CD14-positive monocyte (primary cell): ENCODE measurements around the gene DOCK3. TPM values are rescaled to one million over a fixed set of nuclear protein-coding genes. Genes with fewer than 3 reads are reported as not detected.

Experiments
- DNase-seq, 3 donors: peaks; one replicate each; pipeline ENCODE4 v3.0.0-alpha.2; 2011 to 2022
- H2AFZ ChIP-seq: 2 replicates; pipeline ENCODE4 v1.6.0; 2012; ENCODE audit warnings: mild to moderate bottlenecking, low read depth, low read length, inconsistent platforms; ENCODE audit not compliant: insufficient read depth, poor library complexity, severe bottlenecking
- H3K27ac ChIP-seq, 2 donors: 1 replicate in 1 of 2; 2 replicates in 1 of 2; pipeline ENCODE4 v1.5.1; 2012 to 2013; ENCODE audit warnings: low read length in 2 of 2, control low read depth in 1 of 2, inconsistent platforms in 1 of 2, low read depth in 1 of 2, mild to moderate bottlenecking in 1 of 2
- H3K27me3 ChIP-seq, 2 donors: one replicate each; pipeline versions ENCODE4 v1.6.0 to v1.6.1; 2011 to 2013; ENCODE audit warnings: low read length in 2 of 2; ENCODE audit not compliant: control insufficient read depth in 2 of 2, insufficient read depth in 2 of 2
- H3K36me3 ChIP-seq, 2 donors: replicated peaks in 1 of 2; 1 replicate in 1 of 2; 2 replicates in 1 of 2; pipeline versions ENCODE4 v1.5.1 to v1.6.1; 2012 to 2013; ENCODE audit warnings: low read length in 2 of 2, control low read depth in 1 of 2, inconsistent platforms in 1 of 2, mild to moderate bottlenecking in 1 of 2; ENCODE audit not compliant: insufficient read depth in 2 of 2, control insufficient read depth in 1 of 2
- H3K4me1 ChIP-seq, 2 donors: 1 replicate in 1 of 2; 2 replicates in 1 of 2; pipeline versions ENCODE4 v1.5.1 to v1.6.1; 2012 to 2013; ENCODE audit warnings: low read length in 2 of 2, control low read depth in 1 of 2, inconsistent platforms in 1 of 2, mild to moderate bottlenecking in 1 of 2, moderate library complexity in 1 of 2; ENCODE audit not compliant: insufficient read depth in 2 of 2, control insufficient read depth in 1 of 2
- H3K4me2 ChIP-seq: replicated peaks from 2 replicates; pipeline ENCODE3; 2012; ENCODE audit warnings: low read length, moderate library complexity, mild to moderate bottlenecking; ENCODE audit not compliant: poor library complexity, severe bottlenecking; ENCODE audit errors: extremely low read depth
- H3K4me3 ChIP-seq, 3 experiments: fragments of 200-600 bp in 1 of 3; sonication (generic) in 1 of 3; replicated peaks in 1 of 3; 1 replicate in 2 of 3; 2 replicates in 1 of 3; pipeline ENCODE4 v1.5.1; 2011 to 2013; ENCODE audit warnings: low read length in 3 of 3, mild to moderate bottlenecking in 3 of 3, control low read depth in 2 of 3, low read depth in 2 of 3, inconsistent platforms in 1 of 3, moderate library complexity in 1 of 3
- H3K79me2 ChIP-seq: 2 replicates; pipeline ENCODE4 v1.6.0; 2012; ENCODE audit warnings: mild to moderate bottlenecking, control low read depth, inconsistent platforms, low read length, moderate library complexity; ENCODE audit not compliant: insufficient read depth
- H3K9ac ChIP-seq: 2 replicates; pipeline ENCODE4 v1.6.0; 2017; ENCODE audit warnings: low read length, mild to moderate bottlenecking; ENCODE audit not compliant: insufficient read depth, poor library complexity, severe bottlenecking
- H3K9me3 ChIP-seq, 2 donors: replicated peaks in 1 of 2; 1 replicate in 1 of 2; 2 replicates in 1 of 2; pipeline versions ENCODE4 v1.5.1 to v1.6.1; 2012 to 2013; ENCODE audit warnings: low read length in 2 of 2, control low read depth in 1 of 2; ENCODE audit not compliant: control insufficient read depth in 1 of 2, insufficient read depth in 1 of 2
- H4K20me1 ChIP-seq: 2 replicates; pipeline ENCODE4 v1.6.0; 2012; ENCODE audit warnings: mild to moderate bottlenecking, low read length, control low read depth, moderate library complexity; ENCODE audit not compliant: insufficient read depth
- H3K27ac Mint-ChIP-seq, 7 donors: one replicate each; pipeline ENCODE4 v1.8.0; 2020; ENCODE audit warnings: mild to moderate bottlenecking in 7 of 7, mixed read lengths in 7 of 7, moderate library complexity in 6 of 7, inconsistent platforms in 2 of 7
- H3K27me3 Mint-ChIP-seq, 3 donors: one replicate each; pipeline ENCODE4 v1.8.0; 2021 to 2022; ENCODE audit warnings: low read depth in 3 of 3, mild to moderate bottlenecking in 3 of 3, mixed read lengths in 3 of 3, moderate library complexity in 3 of 3, inconsistent platforms in 1 of 3
- H3K36me3 Mint-ChIP-seq, 2 donors: one replicate each; pipeline ENCODE4 v1.8.0; 2020; ENCODE audit warnings: mixed read lengths in 2 of 2, inconsistent platforms in 1 of 2, mild to moderate bottlenecking in 1 of 2
- H3K4me1 Mint-ChIP-seq: one replicate; pipeline ENCODE4 v1.8.0; 2020; ENCODE audit warnings: mild to moderate bottlenecking, mixed read lengths
- H3K4me3 Mint-ChIP-seq, 2 donors: one replicate each; pipeline ENCODE4 v1.8.0; 2020; ENCODE audit warnings: mild to moderate bottlenecking in 2 of 2, mixed read lengths in 2 of 2, moderate library complexity in 1 of 2
- H3K9me3 Mint-ChIP-seq, 7 donors: one replicate each; pipeline ENCODE4 v1.8.0; 2020 to 2022; ENCODE audit warnings: mixed read lengths in 7 of 7, mild to moderate bottlenecking in 6 of 7, moderate library complexity in 6 of 7, inconsistent platforms in 2 of 7
- CTCF ChIP-seq: fragments of 200-600 bp; IDR thresholded peaks from one replicate; pipeline ENCODE4 v1.8.0; 2022; ENCODE audit warnings: antibody characterized with exemption, mild to moderate bottlenecking
- WGBS: methylation state at CpG from one replicate; pipeline ENCODE4 v1.1.5; 2013; ENCODE audit warnings: missing lambda C conversion rate; ENCODE audit not compliant: insufficient coverage; 5-methylcytosine and 5-hydroxymethylcytosine counted together
- intact Hi-C, 2 donors: fragments of 100-400 bp; cut with micrococcal nuclease; formaldehyde crosslinking; loops; one replicate each; pipeline versions ENCODE4 v1.15.0 to v1.15.1; 2023
- polyA plus RNA-seq, 3 donors: library from polyadenylated mRNA; depleted of rRNA in 1 of 3; unstranded in 2 of 3; stranded (reverse) in 1 of 3; fragments of 300-500 nt in 2 of 3; fragments of >200 nt in 1 of 3; fragmentation: Illumina TruSeq in 2 of 3; gene quantifications; 1 replicate in 2 of 3; 2 replicates in 1 of 3; pipeline ENCODE4 v1.2.3, GENCODE V29; 2012 to 2021
- small RNA-seq: library from RNA; depleted of rRNA; stranded (forward); fragments of <200 nt; gene quantifications from one replicate; pipeline ENCODE3, GENCODE V24; 2012; ENCODE audit warnings: low read depth; ENCODE audit not compliant: insufficient read length

The DOCK3 gene
- polyA plus RNA-seq, 3 donors = 0.03 TPM; not detected in 1

DNA sequence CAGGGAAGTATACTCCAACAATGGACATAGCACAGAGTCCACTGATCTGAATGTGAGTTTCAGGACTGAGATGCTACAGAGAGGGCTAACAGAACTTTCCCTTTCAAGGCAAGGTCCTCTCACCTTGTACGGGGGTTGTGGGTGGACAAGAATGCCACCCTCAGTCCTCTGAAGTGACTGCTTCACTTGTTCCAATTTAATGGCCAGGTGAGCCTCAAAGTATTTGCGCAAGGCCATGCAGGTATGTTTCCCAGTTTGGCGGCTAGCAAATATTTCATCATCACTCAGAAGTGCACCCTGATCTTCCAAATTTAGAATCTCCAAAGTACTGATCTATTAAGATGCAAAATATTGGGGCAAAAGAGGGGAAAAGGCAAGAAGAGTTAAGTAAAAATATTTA lies 754.4 kb downstream of the DOCK3 start:
- H3K27ac Mint-ChIP-seq = no peak overlapping the region

More for the DNA sequence above, 754.4 kb downstream of the DOCK3 start:
- Histone ChIP-seq H3K4me2 (no peak overlapping the region), H3K9me3 (no peaks in the 10 kb centered on the region), H3K36me3 (peaks cover 76 to 92% of the 10 kb centered on the region in 2 donors), H3K4me3 (no peak overlapping the region), H3K9ac (no peak overlapping the region), H3K27ac (no peak overlapping the region), H3K27me3 (no peaks in the 10 kb centered on the region), H3K79me2 (no peaks in the 10 kb centered on the region), H3K4me1 (no peaks in the 10 kb centered on the region), H4K20me1 (no peaks in the 10 kb centered on the region), H2AFZ (no peak overlapping the region)
- intact Hi-C loops = loop anchor here in 1 of 2 donors (10.0 kb wide), 1 partner anchor 56 kb away; no protein-coding TSS in a partner anchor
- H3K4me3 Mint-ChIP-seq = no peak overlapping the region
- no peak for DNase-seq
- no peak for TF ChIP-seq CTCF
- peaks cover 60 to 89% of the 10 kb centered on the region in 2 donors for H3K36me3 Mint-ChIP-seq
- peaks cover 0 to 3% (median 0%) of the 10 kb centered on the region in 3 donors for H3K27me3 Mint-ChIP-seq
- 100% methylated on average over 1 of the region's 3 CpGs for WGBS
- no peaks in the 10 kb centered on the region for H3K9me3 Mint-ChIP-seq
- no peaks in the 10 kb centered on the region for H3K4me1 Mint-ChIP-seq

Small RNAs within 50 kb of the gene (small RNA-seq; reads per million reads assigned to genes)
- gene MIR4787 (not detected), gene PPIAP69 (not detected)

Other genes starting within 250 kb of the DOCK3 start
- under 1 TPM in 2 of 3 donors, not detected in 1; 0.09 to 0.16 TPM for gene CACNA2D2, start 171.3 kb upstream of the DOCK3 start, polyA plus RNA-seq
- 1 to 10 TPM in 1 of 3 donors, under 1 TPM in 2; 0.18 to 1.5 (median 0.76) TPM for gene C3orf18, start 107.2 kb upstream of the DOCK3 start, polyA plus RNA-seq
- gene HEMK1, start 105.4 kb upstream of the DOCK3 start, polyA plus RNA-seq = 10 to 100 TPM; 10.1 to 14.0 (median 12.1) TPM
- gene CISH, start 63.2 kb upstream of the DOCK3 start, polyA plus RNA-seq = 10 to 100 TPM in 1 of 3 donors, 1 to 10 TPM in 2; 2.9 to 20.1 (median 6.2) TPM
- 100 to 1,000 TPM; 173 to 252 (median 201) TPM for gene MAPKAPK3, start 57.8 kb upstream of the DOCK3 start, polyA plus RNA-seq